NCI-H1092 treated with DMSO at 0.1 percent for 48 hours (cell line): ENCODE data around the gene TNFAIP6.
"Not testable (repeated sequence)": the region's sequence is repeated elsewhere in the genome, so short reads cannot be mapped to it uniquely, and the experiment has no call there.

Source experiments
- DNase-seq: peaks from one replicate; lab custom pipeline; 2025; lab: John Stamatoyannopoulos, UW

The TNFAIP6 gene

GRCh38 chr2:151361674-151362370 is 4.4 kb downstream of the TNFAIP6 start:
- DNase-seq = no peak

- no peak for DNase-seq
These were observed 6.3 kb downstream of the TNFAIP6 start for GRCh38 chr2:151363709-151364108.

GRCh38 chr2:151367571-151367970 is 10.2 kb downstream of the TNFAIP6 start:
- DNase-seq = no peak

- DNase-seq = no peak
These were observed 17.0 kb downstream of the TNFAIP6 start for GRCh38 chr2:151374436-151374835.

- DNase-seq = no peak
These were observed 21.8 kb downstream of the TNFAIP6 start for GRCh38 chr2:151379169-151379568.

GRCh38 chr2:151380580-151381235 is 23.3 kb downstream of the TNFAIP6 start:
- no peak for DNase-seq

- DNase-seq = no peak
These were observed 23.9 kb downstream of the TNFAIP6 start for GRCh38 chr2:151381266-151381665.

- DNase-seq = no peak
These were observed 30.6 kb downstream of the TNFAIP6 start for GRCh38 chr2:151388011-151388410.

- no peak for DNase-seq
These were observed 34.0 kb downstream of the TNFAIP6 start for GRCh38 chr2:151391436-151391835.

- no peak for DNase-seq
These were observed 37.1 kb downstream of the TNFAIP6 start for GRCh38 chr2:151394509-151394908.

- no peak for DNase-seq
These were observed 38.4 kb downstream of the TNFAIP6 start for GRCh38 chr2:151395509-151396374.

- no peak for DNase-seq
These were observed 42.6 kb downstream of the TNFAIP6 start for GRCh38 chr2:151399981-151400380.

GRCh38 chr2:151401149-151401548 is 43.8 kb downstream of the TNFAIP6 start:
- DNase-seq = no peak

GRCh38 chr2:151403914-151404313 is 46.5 kb downstream of the TNFAIP6 start:
- DNase-seq = no peak

GRCh38 chr2:151405376-151405775 is 48.0 kb downstream of the TNFAIP6 start:
- no peak for DNase-seq

- DNase-seq = no peak
These were observed 49.9 kb downstream of the TNFAIP6 start for GRCh38 chr2:151407281-151407680.

GRCh38 chr2:151408788-151409600 is 51.6 kb downstream of the TNFAIP6 start:
- DNase-seq = no peak

GRCh38 chr2:151409601-151410484 is 52.5 kb downstream of the TNFAIP6 start, which contains the start of gene RIF1:
Gene RIF1 (plus strand): TSS chr2:151409902. CDS start chr2:151410424, 522 bp downstream.
- DNase-seq = peak; percentile 92

GRCh38 chr2:151410485-151410834 is 53.1 kb downstream of the TNFAIP6 start:
- DNase-seq = peak; percentile 49

GRCh38 chr2:151417650-151418049 is 60.3 kb downstream of the TNFAIP6 start:
- DNase-seq = no peak

GRCh38 chr2:151421681-151422080 is 64.3 kb downstream of the TNFAIP6 start:
- DNase-seq = not testable (repeated sequence)
